Thyroid gland (tissue), 4 donors: ENCODE data around the gene DRD2. TPM values are rescaled to one million over a fixed set of nuclear protein-coding genes. Genes with fewer than 3 reads are reported as not detected.

Experiments
- DNase-seq, 2 donors: peaks; one replicate each; pipeline ENCODE4 v3.0.0-alpha.2; 2019
- H3K27ac ChIP-seq, 3 donors: fragments of 200-600 bp; sonication (generic); 1 replicate in 2 of 3; 2 replicates in 1 of 3; pipeline ENCODE4 v1.5.1; 2016 to 2019; ENCODE audit warnings: mild to moderate bottlenecking in 1 of 3, moderate library complexity in 1 of 3
- H3K27me3 ChIP-seq: fragments of 200-600 bp; sonication (generic); one replicate; pipeline ENCODE4 v1.5.1; 2019
- H3K36me3 ChIP-seq, 2 donors: fragments of 200-600 bp; sonication (generic); one replicate each; pipeline ENCODE4 v1.5.1; 2016 to 2019
- H3K4me1 ChIP-seq, 2 donors: fragments of 200-600 bp; sonication (generic); one replicate each; pipeline ENCODE4 v1.5.1; 2017 to 2019
- H3K4me3 ChIP-seq, 3 donors: fragments of 200-600 bp; sonication (generic); replicated peaks in 1 of 3; 1 replicate in 2 of 3; 2 replicates in 1 of 3; pipeline ENCODE4 v1.5.1; 2016; ENCODE audit warnings: mild to moderate bottlenecking in 1 of 3
- H3K9me3 ChIP-seq: fragments of 200-600 bp; sonication (generic); one replicate; pipeline ENCODE4 v1.5.1; 2017
- POLR2A ChIP-seq, 2 donors: fragments of 450-650 bp; IDR thresholded peaks; one replicate each; pipeline ENCODE4 v1.6.1; 2017; ENCODE audit warnings: antibody characterized with exemption in 2 of 2, mild to moderate bottlenecking in 2 of 2, moderate library complexity in 1 of 2
- WGBS, 2 donors: methylation state at CpG; one replicate each; pipeline ENCODE4 v1.1.5; 2017; 5-methylcytosine and 5-hydroxymethylcytosine counted together
- intact Hi-C: fragments of 100-400 bp; cut with DNase I; formaldehyde crosslinking; loops from one replicate; pipeline ENCODE4 v1.15.1; 2023
- total RNA-seq, 4 donors: library from RNA; depleted of rRNA; stranded (reverse); fragments of >200 nt; gene quantifications; one replicate each; pipeline ENCODE4 v1.2.3, GENCODE V29; 2016
- TF ChIP-seq, protein P1 (sequence below), 6 experiments: fragments of 200-600 bp in 3 of 6; fragments of 450-650 bp in 3 of 6; sonication (generic) in 3 of 6; IDR thresholded peaks; one replicate each; pipeline ENCODE4 v1.5.1; 2016 to 2019; ENCODE audit warnings: antibody characterized with exemption in 6 of 6, mild to moderate bottlenecking in 2 of 6, inconsistent platforms in 1 of 6, moderate library complexity in 1 of 6

Gene DRD2
- total RNA-seq, 4 donors from 2014 or later = 0.20 TPM; not detected in 3

DNA sequence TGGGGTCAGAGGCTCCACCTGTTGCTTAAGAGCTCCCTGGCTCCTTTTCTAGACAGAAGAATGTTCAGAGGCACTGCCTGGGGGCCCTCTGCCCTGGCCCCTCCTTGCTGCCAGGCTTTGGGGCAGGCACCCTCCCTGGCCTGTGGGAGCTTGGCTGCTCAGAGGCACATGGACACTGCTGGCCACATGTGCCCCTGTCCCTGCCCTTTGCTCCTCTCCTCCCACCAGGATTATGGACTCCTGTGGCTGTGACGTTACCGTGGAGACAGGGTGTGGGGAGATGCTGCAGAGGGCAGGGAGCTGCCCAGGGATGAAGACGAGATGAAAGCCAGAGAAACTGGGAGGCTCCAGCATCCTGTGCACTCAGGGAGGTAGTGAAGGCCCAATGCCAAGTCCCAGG is 14.7 kb downstream of the DRD2 start:
- Histone ChIP-seq H3K27ac (no peak overlapping the region), H3K27me3 (no peaks in the 10 kb centered on the region), H3K9me3 (no peaks in the 10 kb centered on the region), H3K4me3 (no peak overlapping the region), H3K36me3 (no peaks in the 10 kb centered on the region), H3K4me1 (no peaks in the 10 kb centered on the region)
- no peak for DNase-seq
- 72 to 82% methylated on average over 3 of the region's 3 CpGs for WGBS, 2 donors
- intact Hi-C loops = no loop called here
- TF ChIP-seq, protein P1, sequence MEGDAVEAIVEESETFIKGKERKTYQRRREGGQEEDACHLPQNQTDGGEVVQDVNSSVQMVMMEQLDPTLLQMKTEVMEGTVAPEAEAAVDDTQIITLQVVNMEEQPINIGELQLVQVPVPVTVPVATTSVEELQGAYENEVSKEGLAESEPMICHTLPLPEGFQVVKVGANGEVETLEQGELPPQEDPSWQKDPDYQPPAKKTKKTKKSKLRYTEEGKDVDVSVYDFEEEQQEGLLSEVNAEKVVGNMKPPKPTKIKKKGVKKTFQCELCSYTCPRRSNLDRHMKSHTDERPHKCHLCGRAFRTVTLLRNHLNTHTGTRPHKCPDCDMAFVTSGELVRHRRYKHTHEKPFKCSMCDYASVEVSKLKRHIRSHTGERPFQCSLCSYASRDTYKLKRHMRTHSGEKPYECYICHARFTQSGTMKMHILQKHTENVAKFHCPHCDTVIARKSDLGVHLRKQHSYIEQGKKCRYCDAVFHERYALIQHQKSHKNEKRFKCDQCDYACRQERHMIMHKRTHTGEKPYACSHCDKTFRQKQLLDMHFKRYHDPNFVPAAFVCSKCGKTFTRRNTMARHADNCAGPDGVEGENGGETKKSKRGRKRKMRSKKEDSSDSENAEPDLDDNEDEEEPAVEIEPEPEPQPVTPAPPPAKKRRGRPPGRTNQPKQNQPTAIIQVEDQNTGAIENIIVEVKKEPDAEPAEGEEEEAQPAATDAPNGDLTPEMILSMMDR (IDR thresholded peaks at IDR 0.05) = no peak
- no peak for TF ChIP-seq POLR2A (IDR thresholded peaks at IDR 0.05)

DNA sequence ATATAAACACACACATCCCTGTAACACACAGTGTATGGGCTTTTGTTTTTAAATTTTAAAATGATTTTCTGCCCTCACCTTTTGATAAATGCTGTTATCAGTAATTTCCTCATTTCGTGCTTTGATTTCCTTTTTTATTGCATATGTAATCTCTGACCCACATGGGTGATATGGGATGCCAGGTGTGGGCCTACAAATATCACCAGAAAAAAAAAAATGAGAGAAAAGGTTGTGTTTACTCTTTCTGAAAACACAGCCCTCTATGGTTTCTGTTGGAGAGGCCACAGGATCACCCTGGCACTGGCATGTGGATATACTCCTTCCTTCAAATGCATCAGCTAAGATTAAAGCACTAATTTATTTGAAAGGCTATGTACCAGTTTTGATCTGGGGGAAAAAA is 17.0 kb downstream of the DRD2 start:
- no peak overlapping the region for H3K4me3 ChIP-seq
- no peak overlapping the region for H3K27ac ChIP-seq
- H3K4me1 ChIP-seq = no peaks in the 10 kb centered on the region
- TF ChIP-seq, protein P1 (IDR thresholded peaks at IDR 0.05) = no peak
- no peak for TF ChIP-seq POLR2A (IDR thresholded peaks at IDR 0.05)
- no peaks in the 10 kb centered on the region for H3K36me3 ChIP-seq
- no peak for DNase-seq
- intact Hi-C loops = no loop called here
- WGBS, 2 donors = 73 to 84% methylated on average over 1 of the region's 1 CpG
- H3K9me3 ChIP-seq = no peaks in the 10 kb centered on the region
- no peaks in the 10 kb centered on the region for H3K27me3 ChIP-seq

DNA sequence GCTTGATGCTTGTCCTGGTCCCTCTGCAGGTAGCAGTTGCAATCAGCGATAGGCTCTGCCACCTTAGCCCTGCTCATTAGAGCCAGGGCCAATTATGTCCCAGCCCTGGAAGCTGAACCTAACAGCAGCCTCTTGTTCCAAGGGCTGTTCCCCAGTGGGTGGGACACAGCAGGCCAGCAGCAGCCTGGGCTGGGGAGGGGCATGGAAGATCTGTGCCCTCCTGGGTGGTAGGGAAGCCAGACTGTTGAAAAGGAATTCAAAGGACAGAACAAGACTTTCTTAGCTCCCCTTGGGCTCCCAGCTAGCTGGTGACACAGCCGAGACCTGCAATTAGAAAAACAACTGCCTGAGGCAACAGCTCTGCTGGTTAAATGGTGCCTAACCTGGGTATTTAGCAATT is 17.4 kb downstream of the DRD2 start:
- no peak for DNase-seq
- H3K27me3 ChIP-seq = no peaks in the 10 kb centered on the region
- H3K4me3 ChIP-seq = no peak overlapping the region
- WGBS, 2 donors = 47 to 51% methylated on average over 2 of the region's 2 CpGs
- intact Hi-C loops = no loop called here
- no peaks in the 10 kb centered on the region for H3K36me3 ChIP-seq
- no peak overlapping the region for H3K27ac ChIP-seq
- H3K9me3 ChIP-seq = no peaks in the 10 kb centered on the region
- TF ChIP-seq, protein P1 (IDR thresholded peaks at IDR 0.05) = no peak
- no peak for TF ChIP-seq POLR2A (IDR thresholded peaks at IDR 0.05)
- no peaks in the 10 kb centered on the region for H3K4me1 ChIP-seq

DNA sequence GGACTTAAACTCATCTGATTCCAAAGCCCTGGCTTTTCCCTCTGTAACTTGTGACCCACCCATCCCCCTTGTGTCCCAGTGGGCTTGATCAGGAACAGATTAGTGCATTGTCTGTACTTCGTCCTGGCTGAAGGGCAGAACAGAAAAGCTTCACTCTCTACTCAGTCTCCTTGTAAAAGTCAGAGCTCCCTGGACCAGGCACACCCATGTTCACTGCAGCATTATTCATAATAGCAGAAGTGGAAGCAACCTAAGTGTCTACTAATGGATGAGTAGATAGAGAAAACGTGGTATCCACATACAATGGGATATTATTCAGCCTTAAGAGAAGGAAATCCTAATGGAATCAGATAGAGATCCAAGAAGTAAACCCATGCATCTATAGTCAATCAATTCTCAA is 20.7 kb downstream of the DRD2 start:
- Histone ChIP-seq H3K36me3 (no peaks in the 10 kb centered on the region), H3K27me3 (no peaks in the 10 kb centered on the region), H3K27ac (no peak overlapping the region), H3K4me3 (no peak overlapping the region), H3K4me1 (no peaks in the 10 kb centered on the region), H3K9me3 (no peaks in the 10 kb centered on the region)
- no peak for DNase-seq
- intact Hi-C loops = no loop called here
- TF ChIP-seq, protein P1 (IDR thresholded peaks at IDR 0.05) = no peak
- TF ChIP-seq POLR2A (IDR thresholded peaks at IDR 0.05) = no peak
- 45 to 65% methylated on average over 2 of the region's 2 CpGs for WGBS, 2 donors

DNA sequence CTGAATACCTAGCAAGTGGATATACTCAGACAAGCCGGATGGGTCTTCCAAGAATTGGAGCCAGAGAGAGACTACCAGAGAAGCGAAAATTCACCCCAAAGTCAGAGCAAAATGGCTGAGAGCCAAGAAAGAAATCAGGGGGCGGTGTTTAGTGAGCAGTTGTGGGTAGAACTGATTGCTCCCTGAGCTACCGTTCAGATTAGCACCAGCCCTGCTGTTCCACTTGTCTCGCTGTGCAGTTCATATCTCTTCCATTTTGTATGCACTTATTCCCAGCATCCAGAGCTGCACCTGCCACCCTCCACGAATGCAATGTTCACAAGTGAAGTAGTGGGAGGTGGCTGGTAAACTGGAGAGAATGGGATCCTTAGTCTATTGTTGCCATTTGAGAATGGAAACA is 25.5 kb downstream of the DRD2 start:
- Histone ChIP-seq H3K36me3 (no peaks in the 10 kb centered on the region), H3K27me3 (no peaks in the 10 kb centered on the region), H3K4me3 (no peak overlapping the region), H3K9me3 (no peaks in the 10 kb centered on the region), H3K4me1 (no peaks in the 10 kb centered on the region), H3K27ac (no peak overlapping the region)
- no peak for TF ChIP-seq POLR2A (IDR thresholded peaks at IDR 0.05)
- WGBS, 2 donors = 85 to 92% methylated on average over 6 of the region's 6 CpGs
- DNase-seq = no peak
- intact Hi-C loops = no loop called here

DNA sequence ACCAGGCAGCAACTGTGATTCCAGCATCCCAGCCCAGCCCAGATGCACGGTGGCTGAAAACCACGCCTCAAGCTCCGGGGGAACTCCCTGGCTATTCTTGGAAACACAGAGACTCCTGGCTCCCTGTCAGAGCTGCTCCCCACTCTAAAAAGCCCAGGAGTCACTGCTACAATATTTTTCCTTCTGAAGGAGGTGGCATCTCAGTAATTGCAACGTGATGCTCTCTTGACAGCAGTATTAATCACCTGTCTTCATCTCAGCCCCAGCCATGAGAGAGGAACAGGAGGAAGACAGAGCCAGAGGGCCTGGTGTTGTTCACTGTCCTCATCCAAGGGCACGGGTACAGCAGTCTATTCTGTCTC is 26.9 kb downstream of the DRD2 start:
- whole genome bisulfite sequencing, 2 donors = 71 to 76% methylated on average over 5 of the region's 5 CpGs
- H3K27ac ChIP-seq = no peak overlapping the region
- no peak overlapping the region for H3K4me3 ChIP-seq
- DNase-seq = no peak
- no peaks in the 10 kb centered on the region for H3K9me3 ChIP-seq
- H3K4me1 ChIP-seq = no peaks in the 10 kb centered on the region
- TF ChIP-seq POLR2A (IDR thresholded peaks at IDR 0.05) = no peak
- TF ChIP-seq, protein P1 (IDR thresholded peaks at IDR 0.05) = no peak
- H3K36me3 ChIP-seq = no peaks in the 10 kb centered on the region
- intact Hi-C loops = no loop called here
- H3K27me3 ChIP-seq = no peaks in the 10 kb centered on the region
